NCI-H1436 treated with DMSO at 0.1 percent for 48 hours (cell line): ENCODE data around the gene TUB.

Experiments used
- DNase-seq: peaks from one replicate; lab custom pipeline; 2025; lab: John Stamatoyannopoulos, UW

TUB gene

DNA sequence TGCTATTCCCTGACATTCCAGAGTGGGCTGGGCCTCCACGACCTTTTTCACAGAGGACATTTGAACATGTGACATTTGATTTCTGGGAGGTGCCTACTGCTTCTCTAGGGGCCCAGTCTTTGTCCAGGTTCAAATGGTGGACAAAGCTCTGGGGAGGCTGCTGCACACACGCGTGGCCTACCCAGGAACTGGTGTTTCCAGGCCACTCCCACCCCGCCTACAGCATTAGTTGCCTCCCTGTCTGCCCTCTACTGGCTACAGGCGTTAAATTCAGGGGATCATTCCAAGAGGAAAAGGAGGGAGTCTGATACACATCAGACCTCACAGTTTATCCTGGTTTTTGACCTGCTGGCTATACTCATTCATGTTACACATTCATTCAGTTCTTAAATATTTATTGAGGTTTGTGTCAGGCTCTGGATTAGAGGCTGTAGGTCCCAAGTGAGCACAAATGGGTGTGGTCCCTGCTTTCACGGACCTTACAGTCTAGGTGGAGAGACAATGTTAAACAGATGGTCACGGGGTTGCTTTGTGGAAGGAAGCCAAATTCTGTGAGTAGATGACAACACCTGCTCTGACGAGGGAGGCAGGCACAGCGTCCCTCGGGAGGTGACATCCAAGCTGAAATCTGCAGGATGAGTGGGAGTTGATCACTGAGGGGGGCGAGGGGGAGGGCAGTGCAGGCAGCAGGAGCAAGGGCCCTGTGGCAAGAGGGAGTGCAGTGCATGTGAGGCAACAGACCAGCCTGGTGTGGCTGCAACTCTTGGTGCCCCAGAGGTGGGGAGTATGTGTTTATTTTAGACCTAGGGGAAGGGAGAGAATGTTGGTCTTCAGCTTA lies 11.8 kb downstream of the TUB start:
- no peak for DNase-seq

DNA sequence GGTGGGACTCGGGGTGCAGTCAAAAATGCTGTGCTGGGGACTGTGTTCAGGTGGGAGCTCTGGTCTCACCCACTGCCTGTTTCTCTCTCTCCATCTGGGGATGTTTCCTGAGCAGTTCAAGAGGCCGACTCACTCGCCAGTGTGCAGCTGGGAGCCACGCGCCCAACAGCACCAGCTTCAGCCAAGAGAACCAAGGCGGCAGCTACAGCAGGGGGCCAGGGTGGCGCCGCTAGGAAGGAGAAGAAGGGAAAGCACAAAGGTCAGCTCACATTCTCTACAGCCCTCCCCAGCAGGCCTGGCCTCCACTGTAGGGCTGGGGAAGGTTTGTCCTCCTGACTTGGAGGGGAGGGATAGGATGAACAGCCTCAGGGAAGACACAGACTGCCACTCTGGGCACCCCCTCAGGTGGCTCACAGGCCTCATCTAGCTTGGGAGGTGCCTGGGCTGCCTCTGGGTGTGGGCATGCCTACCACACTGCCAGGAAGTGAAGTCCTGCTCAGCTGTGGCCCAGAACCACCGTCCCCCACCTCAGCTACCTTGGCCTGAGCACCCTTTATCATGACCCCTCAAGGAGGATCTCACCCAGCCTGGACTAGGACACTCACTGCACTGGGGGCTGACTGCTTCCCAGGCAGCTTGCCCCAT lies 13.0 kb downstream of the TUB start:
- no peak for DNase-seq

DNA sequence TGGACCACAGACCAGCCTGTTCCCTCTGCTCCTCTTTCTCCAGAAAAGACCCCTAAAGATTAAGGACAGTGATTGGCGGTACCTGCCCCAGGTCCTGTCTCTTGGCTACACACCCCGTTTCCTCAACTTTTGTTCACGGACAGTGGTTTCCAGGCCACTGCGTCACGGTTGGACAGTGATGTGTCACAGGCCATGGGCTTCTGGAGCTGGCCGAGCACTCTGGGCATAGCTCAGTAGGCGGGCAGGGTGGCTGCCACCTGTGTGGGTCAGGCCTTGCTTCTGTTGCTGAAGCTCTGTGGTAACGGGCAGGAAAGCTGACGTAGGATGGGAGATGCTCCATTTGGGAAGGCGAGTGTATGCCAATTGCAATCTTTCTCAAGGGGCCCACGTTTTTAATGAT lies 13.6 kb downstream of the TUB start:
- DNase-seq: no peak

DNA sequence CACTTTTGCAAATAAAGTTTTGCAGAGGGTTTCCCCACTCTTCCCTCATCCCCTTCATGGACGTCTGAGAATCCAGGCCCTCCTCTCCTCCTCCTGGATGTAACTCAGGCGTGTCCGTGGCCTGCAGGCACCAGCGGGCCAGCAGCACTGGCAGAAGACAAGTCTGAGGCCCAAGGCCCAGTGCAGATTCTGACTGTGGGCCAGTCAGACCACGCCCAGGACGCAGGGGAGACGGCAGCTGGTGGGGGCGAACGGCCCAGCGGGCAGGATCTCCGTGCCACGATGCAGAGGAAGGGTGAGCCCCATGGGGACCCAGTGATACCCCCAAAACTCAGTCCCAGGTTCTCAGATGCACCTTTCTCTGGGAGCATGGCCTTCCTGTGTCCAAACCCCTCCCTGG lies 14.4 kb downstream of the TUB start:
- no peak for DNase-seq

DNA sequence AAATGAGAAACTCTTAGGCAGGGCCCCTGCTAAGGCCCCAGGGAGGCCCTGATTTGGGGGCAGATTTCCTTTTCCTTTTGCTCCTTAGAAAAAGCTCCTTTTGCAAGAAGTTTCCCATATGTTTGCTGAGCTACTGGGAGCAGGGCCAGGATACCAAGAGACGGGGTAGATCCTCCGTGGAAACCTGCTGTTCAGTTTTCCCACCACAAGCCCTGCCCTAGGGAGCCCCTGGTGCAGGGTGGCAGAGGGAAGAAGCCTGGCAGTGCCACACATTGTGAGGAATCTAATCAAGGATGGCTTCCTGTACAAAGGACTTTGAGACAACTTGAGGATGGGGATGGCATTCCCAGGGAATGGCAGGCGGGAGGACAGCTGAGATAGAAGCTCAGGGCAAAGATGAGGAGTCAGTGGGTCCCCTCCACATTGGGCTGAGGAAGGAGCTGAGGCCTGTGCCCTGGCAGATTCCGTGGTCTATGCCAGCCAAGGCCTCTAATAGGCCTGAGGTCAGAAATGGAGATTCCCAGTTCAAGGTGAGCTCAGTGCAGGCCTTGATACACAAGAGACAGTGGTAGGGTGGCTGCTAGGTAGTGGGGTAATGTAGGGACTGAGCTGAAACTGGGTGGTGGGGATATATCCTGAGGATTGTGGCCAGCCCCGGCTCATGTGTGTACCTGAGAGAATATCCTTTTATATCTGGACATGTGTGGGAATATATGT lies 15.0 kb downstream of the TUB start:
- DNase-seq: no peak

DNA sequence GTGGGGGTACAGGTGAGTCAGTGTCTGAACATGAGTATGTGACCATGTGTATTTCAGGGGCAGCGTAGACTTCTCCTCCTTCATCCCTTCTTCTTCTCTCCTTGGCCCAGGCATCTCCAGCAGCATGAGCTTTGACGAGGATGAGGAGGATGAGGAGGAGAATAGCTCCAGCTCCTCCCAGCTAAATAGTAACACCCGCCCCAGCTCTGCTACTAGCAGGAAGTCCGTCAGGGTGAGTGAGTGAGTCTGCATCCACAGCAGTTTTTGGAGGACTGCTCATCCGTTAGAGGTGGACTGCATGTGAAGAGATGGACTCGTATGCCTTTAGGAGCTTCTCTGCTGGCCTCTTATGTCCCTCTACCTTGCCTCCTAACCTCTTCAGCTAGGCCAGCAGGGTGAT lies 15.6 kb downstream of the TUB start:
- DNase-seq: no peak

DNA sequence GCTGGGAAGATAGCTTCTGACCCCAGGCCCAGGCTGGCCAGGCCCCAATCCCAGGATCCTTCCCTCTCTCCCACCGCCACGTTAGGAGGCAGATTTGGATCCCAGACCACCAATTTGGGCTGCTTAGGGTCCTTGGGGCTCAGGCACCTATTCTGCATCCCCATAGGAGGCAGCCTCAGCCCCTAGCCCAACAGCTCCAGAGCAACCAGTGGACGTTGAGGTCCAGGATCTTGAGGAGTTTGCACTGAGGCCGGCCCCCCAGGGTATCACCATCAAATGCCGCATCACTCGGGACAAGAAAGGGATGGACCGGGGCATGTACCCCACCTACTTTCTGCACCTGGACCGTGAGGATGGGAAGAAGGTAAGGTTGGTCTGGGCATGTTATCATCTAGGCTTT lies 16.1 kb downstream of the TUB start:
- no peak for DNase-seq

DNA sequence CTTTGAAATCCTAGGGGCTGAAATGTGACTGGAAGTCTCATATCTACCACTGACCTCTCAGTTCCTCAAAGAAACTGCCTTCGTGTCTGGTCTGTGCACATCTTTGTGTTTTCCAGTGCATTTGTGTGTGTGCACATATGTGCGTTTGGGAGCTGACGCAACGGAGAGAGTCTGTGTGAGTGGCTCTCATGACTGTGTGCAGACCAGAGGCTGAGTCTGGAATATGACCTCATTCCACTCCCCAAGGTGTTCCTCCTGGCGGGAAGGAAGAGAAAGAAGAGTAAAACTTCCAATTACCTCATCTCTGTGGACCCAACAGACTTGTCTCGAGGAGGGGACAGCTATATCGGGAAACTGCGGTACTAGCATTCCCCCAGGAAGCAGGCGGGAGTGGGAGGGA lies 16.5 kb downstream of the TUB start:
- DNase-seq: no peak

DNA sequence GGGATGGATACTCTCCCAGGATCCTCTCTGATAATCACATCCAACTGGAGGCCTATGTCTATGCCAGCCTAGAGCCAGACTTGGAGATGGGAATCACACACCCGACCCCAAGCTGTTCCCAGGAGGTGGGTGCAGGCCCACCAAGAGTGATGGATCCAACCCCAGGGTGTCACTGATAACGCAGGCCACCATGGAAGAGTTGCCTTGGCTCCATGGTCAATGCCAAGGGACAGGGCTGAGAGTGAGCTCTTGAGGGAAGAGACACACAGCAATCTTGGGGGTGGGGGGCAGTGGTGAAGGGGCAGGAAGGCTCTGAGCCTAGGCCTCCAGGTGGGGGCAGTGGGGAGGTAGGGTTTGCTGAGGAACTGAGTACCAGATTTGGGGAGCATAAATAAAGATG lies 16.9 kb downstream of the TUB start:
- DNase-seq: no peak

DNA sequence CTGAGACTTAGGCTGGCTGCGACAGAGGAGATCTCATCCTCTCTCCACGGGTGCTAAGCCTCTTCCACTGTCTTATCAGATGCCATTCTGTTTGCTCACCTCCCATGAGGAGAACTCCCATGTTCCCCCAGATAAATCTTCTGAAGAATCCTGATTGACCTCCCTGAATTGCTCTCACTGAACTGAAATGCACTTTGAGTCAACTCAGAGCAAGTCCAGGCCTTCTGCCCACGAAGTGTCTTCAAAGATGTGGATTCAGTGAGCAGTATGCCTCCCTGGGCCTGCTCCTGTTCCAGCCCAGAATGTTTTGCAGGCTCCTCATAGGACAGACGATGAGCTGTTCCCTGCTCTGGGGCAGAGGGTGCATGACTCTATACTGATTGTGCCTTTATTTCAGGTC lies 17.4 kb downstream of the TUB start:
- no peak for DNase-seq

DNA sequence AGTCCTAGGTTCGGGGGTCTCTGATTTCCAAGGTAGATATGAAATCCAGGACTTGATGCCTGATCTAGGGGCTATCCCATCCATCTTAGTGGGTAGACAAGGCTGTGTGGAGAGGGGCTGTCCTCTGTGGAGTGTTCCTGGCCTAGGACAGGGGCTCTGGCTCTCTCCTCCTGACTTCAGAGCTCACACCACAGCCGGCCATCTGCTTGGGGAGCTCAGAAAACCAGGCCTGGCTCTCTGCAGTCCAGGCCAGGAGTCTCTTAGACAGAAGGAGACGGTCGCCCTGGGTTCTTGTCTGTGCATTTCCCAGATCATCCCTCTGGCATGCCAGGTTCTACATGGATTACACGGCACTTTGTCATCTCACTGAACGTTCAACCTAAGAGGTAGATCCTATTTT lies 17.9 kb downstream of the TUB start:
- DNase-seq: no peak

DNA sequence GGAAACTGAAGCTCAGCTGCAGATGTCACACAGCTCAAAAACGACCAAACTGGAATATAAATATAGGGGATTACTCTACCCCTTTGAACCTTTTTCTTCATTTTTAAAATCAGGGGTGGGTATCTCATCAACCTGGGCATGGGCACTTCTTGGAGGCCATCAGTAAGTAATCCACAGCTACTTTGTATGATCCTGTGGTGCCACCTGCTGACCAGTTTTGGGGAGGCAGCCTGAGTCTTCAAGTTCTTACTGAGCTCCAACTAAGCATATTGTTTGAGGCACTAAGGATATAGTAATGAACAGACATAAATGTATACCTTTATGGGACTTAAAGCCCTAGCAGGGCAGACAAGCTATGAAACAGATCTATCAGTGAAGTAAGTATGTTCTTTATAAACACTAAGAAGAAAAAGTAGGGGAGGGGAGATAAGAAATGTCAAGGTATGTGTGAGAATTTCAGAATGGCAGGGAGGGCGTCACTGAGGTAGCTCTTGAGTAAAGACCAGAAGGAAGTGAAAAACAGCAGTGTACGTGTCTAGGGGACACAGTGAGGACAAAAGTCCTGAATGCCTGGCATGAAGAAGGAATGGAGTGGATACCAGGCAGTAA lies 18.4 kb downstream of the TUB start:
- DNase-seq: no peak

DNA sequence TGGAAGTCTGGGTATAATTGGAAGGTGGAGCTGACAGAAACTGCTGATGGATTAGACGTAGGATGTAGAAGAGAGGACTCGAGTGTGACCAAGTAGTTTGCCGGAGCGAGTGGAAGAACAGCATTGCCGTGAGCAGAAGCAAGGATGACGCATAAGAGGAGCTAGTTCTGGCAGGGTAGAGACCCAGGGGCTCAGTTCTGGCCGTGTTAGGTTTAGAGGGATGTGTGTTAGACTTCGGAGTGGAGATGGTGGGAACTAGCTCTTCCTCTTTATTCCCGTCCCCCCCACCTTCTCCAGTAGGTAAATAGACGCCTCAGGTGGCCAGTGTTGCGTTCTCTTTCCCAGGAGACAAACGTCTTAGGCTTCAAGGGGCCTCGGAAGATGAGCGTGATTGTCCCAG lies 19.1 kb downstream of the TUB start:
- no peak for DNase-seq

DNA sequence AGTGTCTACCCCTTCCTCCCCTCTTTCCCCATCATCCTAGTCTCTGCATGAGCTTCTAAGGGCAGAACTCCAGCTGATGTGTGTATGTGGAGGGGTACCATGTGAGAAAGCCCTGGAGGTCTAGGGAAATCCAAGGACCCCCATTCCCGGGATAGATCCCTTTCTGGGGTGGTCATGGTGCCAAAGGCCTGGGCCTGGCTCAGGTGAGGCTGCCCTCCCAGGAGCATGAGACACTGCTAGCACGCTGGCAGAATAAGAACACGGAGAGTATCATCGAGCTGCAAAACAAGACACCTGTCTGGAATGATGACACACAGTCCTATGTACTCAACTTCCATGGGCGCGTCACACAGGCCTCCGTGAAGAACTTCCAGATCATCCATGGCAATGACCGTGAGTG lies 19.6 kb downstream of the TUB start:
- no peak for DNase-seq

DNA sequence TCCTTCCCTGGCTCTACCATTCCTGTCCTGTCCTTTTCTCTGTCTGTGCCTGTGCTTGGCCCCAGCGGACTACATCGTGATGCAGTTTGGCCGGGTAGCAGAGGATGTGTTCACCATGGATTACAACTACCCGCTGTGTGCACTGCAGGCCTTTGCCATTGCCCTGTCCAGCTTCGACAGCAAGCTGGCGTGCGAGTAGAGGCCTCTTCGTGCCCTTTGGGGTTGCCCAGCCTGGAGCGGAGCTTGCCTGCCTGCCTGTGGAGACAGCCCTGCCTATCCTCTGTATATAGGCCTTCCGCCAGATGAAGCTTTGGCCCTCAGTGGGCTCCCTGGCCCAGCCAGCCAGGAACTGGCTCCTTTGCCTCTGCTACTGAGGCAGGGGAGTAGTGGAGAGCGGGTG lies 20.4 kb downstream of the TUB start:
- no peak for DNase-seq

DNA sequence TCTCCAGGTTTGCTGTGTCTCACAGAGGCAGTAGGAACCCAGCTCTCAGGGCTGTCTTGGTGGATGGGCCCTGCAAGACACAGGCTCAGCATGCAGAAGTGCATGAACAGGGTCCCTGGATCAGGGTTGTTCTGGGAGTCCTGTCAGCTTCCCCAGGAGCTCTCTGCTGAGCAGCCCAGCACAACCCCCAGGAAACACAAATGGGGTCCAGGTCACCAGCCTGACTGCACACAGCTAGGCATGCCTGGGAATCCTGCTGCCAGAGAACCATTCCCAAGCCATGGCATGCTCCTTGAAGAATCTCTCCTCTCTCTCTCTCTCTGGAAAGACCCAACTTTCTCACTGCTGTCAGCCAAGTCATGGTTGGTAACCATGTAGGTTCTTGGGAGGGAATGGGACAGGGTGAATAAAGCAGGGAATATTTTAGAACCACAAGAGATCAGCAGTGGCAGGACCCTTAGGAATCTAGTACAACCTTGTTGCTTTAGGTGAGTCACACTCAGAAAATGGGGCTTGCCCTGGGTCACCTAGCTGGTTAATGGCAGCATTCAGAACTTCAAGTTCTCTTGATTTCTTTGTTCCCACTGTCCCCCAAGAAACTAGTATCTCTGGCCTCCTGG lies 21.4 kb downstream of the TUB start:
- no peak for DNase-seq

DNA sequence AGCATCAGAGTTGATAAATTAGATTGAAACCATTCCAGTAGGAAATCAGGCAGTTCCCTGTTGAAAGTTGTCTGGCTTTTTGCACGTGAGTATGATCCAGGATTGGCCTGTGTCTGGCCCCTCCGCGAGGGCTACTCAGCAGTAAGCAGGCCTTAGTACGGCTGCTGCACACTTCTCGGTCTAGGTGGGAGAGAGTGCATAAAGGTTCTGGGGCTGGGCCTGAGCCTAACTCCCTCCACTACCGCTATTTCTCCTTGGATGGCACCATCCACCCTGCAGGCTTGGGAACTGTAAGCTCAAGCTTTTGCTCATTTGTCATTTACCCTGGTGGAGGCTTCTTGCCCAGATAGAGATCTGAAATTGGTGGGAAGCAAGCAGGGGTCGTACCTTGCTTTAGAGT lies 22.0 kb downstream of the TUB start:
- DNase-seq: no peak

DNA sequence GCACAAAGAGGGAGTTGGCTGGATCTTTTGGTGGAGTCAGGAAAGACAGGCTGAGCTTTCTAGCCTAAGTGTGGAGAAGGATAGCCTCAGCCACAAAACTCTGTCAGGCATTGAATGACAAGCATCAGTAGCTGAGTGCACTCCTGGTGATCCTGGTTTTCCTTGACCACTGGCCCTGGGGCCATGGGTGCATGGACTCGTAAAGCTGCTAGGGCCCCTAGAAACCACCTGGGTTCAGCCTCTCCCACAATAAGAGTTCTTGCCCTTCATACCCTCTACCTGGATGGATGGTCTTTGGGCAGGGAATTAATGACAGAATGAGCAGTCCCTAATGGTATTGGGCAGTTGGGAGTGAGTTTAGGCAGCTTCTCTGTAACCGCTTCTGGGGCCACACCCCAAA lies 22.9 kb downstream of the TUB start:
- no peak for DNase-seq

DNA sequence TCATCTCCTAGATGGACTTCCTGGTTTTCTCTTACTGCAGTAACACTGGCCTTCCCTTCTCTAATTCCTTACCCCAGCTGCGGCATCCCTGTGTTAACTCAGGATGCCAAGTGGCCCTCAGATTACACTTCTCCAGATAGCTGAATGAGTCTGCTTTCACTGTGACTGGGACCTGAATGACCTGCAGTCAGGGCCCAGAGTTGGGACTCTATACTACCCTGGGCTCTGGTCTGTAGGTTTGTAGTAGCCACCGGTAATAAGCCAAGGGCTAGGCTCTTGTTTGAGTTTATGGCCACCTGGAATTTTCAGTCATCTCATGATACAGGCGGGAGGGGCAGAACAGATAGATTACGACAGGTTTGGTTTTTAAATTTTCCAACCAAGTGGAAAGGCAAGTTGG lies 24.1 kb downstream of the TUB start:
- DNase-seq: no peak

DNA sequence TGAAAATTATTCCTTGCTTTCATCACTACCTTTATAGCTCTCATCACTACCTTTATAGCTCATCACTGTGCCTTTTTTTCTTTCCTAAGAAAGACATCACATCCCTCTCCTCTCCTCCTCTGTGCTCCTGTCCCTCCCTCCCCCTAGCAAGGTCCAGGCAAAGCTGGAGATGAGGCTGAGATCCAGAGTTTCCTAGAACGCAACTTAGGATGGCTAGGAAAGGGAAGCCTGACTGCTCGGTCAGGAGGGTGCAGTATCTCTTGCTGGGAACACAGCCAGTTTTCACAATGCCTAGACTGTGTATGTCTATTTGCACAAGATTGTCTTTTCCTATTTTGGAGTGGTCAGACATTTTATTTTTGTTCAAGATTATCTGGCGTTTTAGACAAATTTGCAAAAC lies 24.7 kb downstream of the TUB start:
- DNase-seq: no peak

DNA sequence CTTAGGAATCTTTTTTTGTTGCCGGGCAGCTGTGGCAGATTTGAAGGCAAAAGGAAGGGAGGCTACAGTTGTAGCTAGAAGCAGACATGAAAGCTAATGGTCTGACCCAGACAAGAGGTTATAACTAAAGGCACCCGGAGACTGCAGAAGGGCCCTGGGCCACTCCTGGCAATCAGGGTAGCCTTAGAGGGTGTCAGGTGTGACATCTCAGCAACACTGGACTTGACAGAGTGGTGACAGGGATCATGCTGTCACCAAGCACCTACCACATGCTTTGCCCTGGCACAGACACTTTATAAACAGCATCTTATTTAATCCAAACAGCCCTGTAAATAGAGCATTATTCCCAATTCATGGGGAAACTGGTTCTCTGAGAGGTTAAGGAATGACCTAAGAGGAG lies 25.7 kb downstream of the TUB start:
- DNase-seq: no peak

DNA sequence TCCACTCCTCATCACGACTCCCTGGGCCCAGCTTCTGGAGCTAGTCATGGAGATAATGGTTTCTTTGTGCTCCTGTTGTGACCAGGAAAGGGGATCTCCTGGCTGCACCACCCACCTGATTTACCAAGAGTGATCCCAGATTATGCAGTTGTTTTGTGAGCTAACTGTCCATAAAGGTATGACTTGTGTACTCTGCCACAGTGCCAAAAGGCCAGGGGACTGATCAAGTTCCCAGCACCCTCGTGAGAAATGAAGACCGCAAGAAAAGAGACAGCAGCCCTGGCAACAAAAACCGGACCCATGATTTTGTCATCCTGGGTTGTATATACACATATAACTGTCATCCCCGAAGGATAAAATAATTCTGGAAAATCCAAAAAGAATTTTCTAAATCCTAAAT lies 26.6 kb downstream of the TUB start:
- no peak for DNase-seq
